ENCODE data around the gene NGF. TPM values are rescaled to one million over a fixed set of nuclear protein-coding genes. Genes with fewer than 3 reads are reported as not detected.

Gene NGF
- total RNA-seq, 2 experiments from 2014 or later: not detected

DNA sequence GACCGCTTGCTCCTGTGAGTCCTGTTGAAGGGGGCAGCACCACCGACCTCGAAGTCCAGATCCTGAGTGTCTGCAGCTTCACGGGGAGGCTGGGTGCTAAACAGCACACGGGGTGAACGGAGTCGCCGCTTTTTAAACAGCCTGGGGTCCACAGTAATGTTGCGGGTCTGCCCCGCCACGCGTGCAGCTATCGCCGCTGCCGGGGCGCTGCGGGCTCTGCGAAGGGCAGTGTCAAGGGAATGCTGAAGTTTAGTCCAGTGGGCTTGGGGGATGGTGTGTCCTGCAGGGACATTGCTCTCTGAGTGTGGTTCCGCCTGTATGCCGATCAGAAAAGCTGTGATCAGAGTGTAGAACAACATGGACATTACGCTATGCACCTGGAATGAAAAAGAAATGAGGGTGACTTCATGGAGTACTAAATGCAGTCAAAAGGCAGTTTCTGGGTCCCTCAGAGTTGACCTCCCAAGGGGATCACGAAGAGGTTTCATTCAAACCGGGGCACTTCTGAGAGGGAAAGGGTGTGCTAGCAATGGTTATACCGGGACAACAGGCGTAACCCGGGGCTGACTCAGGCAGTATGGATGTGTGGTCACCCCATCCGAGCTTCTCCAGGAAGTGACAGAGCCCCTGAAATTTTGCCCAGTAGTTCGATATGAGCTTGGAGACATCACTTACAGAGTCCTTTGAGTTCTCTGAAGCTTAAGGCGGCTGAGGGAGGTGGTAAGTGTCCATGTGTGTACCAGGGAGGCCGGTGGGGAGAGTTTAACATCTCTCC lies 51.4 kb downstream of the NGF start:
- Mint-ChIP-seq H3K4me1 (ENCODE audit: low read depth) (no peaks in the 10 kb centered on the region), H3K36me3 (ENCODE audit: low read depth) (no peaks in the 10 kb centered on the region), H3K27ac (no peak overlapping the region), H3K9me3 (no peaks in the 10 kb centered on the region), H3K27me3 (peaks cover 4% of the 10 kb centered on the region), H3K4me3 (no peak overlapping the region)
- POLR2A ChIA-PET: no interaction called here
- CTCF ChIA-PET: no interaction called here
- DNase-seq (no peak), ATAC-seq (no peak)
- TF ChIP-seq, protein P1, sequence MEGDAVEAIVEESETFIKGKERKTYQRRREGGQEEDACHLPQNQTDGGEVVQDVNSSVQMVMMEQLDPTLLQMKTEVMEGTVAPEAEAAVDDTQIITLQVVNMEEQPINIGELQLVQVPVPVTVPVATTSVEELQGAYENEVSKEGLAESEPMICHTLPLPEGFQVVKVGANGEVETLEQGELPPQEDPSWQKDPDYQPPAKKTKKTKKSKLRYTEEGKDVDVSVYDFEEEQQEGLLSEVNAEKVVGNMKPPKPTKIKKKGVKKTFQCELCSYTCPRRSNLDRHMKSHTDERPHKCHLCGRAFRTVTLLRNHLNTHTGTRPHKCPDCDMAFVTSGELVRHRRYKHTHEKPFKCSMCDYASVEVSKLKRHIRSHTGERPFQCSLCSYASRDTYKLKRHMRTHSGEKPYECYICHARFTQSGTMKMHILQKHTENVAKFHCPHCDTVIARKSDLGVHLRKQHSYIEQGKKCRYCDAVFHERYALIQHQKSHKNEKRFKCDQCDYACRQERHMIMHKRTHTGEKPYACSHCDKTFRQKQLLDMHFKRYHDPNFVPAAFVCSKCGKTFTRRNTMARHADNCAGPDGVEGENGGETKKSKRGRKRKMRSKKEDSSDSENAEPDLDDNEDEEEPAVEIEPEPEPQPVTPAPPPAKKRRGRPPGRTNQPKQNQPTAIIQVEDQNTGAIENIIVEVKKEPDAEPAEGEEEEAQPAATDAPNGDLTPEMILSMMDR (IDR thresholded peaks at IDR 0.05): no peak
- intact Hi-C loops (cut with micrococcal nuclease): no loop called here

GRCh38 chr1:115284209-115284608 lies 53.8 kb downstream of the NGF start:
- intact Hi-C loops (cut with micrococcal nuclease): no loop called here
- no peak overlapping the region for H3K27ac Mint-ChIP-seq

GRCh38 chr1:115283681-115284146 lies 54.3 kb downstream of the NGF start:
- Mint-ChIP-seq H3K27me3 (peaks cover 5% of the 10 kb centered on the region), H3K9me3 (no peaks in the 10 kb centered on the region), H3K36me3 (ENCODE audit: low read depth) (no peaks in the 10 kb centered on the region), H3K4me3 (no peak overlapping the region), H3K27ac (no peak overlapping the region), H3K4me1 (ENCODE audit: low read depth) (no peaks in the 10 kb centered on the region)
- ChIA-PET POLR2A (no interaction called here), CTCF (interaction anchor here (1.4 kb wide), 1 partner anchor 10 kb away, joined by 3 read pairs; no protein-coding TSS in a partner anchor)
- no peak for DNase-seq
- intact Hi-C loops (cut with micrococcal nuclease): no loop called here
- no peak for ATAC-seq
- TF ChIP-seq, protein P1 (IDR thresholded peaks at IDR 0.05): no peak

More at GRCh38 chr1:115284209-115284608, 53.8 kb downstream of the NGF start:
- Mint-ChIP-seq H3K27me3 (peaks cover 5% of the 10 kb centered on the region), H3K9me3 (no peaks in the 10 kb centered on the region), H3K4me3 (no peak overlapping the region), H3K4me1 (ENCODE audit: low read depth) (no peaks in the 10 kb centered on the region), H3K36me3 (ENCODE audit: low read depth) (no peaks in the 10 kb centered on the region)
- ATAC-seq (no peak), DNase-seq (no peak)
- CTCF ChIA-PET: no interaction called here
- TF ChIP-seq, protein P1 (IDR thresholded peaks at IDR 0.05): no peak
- POLR2A ChIA-PET: no interaction called here

DNA sequence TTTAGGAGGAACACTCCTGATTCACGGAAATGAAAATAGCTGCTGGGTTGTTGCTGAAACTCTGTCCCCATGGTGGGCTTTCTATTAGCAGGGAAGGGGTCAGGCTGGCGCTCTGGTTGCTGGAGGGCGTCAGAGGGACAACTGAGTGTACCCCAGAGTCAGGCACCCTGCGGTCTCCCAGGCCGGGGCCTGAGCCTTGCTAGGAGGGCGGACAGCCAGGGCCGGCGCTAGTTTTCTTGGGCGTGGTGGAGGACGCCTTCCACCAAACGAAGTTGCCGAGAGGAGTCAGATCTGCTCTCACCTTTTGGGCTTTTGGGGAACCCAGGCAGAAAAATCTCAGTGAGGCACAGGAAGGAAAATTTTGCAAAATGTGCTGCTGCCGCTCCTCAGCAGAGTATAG lies 54.8 kb downstream of the NGF start:
- ATAC-seq (no peak), DNase-seq (no peak)
- ChIA-PET CTCF (interaction anchor here (1.4 kb wide), 1 partner anchor 10 kb away, joined by 3 read pairs; no protein-coding TSS in a partner anchor), POLR2A (no interaction called here)
- Mint-ChIP-seq H3K27me3 (peaks cover 5% of the 10 kb centered on the region), H3K27ac (no peak overlapping the region), H3K36me3 (ENCODE audit: low read depth) (no peaks in the 10 kb centered on the region), H3K4me3 (no peak overlapping the region), H3K4me1 (ENCODE audit: low read depth) (no peaks in the 10 kb centered on the region), H3K9me3 (no peaks in the 10 kb centered on the region)
- TF ChIP-seq, protein P1 (IDR thresholded peaks at IDR 0.05): no peak
- intact Hi-C loops (cut with micrococcal nuclease): no loop called here

DNA sequence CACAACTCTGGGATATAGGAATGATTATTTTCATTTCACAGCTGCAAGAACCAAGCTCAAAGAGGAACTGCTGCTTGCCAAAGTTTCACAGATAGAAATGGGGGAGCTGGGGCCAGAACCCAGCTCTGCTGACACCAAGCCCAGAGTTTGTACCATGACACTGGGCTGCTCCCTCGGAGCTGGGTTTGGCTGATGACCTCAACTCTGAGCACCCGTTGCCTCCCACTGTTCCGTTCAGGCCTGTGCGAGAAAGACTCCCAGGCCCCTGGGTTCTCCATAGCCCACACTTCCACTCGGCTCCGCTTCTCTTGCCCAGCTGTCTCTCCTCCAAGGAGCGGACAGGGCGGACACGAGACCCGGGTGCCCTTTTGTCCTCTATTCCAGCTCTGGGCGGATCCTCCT lies 55.2 kb downstream of the NGF start:
- H3K27ac Mint-ChIP-seq: no peak overlapping the region
- no peaks in the 10 kb centered on the region for H3K4me1 Mint-ChIP-seq (ENCODE audit: low read depth)
- POLR2A ChIA-PET: no interaction called here
- H3K9me3 Mint-ChIP-seq: no peaks in the 10 kb centered on the region
- no peaks in the 10 kb centered on the region for H3K36me3 Mint-ChIP-seq (ENCODE audit: low read depth)
- DNase-seq (no peak), ATAC-seq (no peak)
- H3K27me3 Mint-ChIP-seq: peaks cover 3% of the 10 kb centered on the region
- CTCF ChIA-PET: interaction anchor here (1.4 kb wide), 1 partner anchor 9 kb away, joined by 3 read pairs; no protein-coding TSS in a partner anchor
- H3K4me3 Mint-ChIP-seq: no peak overlapping the region
- intact Hi-C loops (cut with micrococcal nuclease): no loop called here
- TF ChIP-seq, protein P1 (IDR thresholded peaks at IDR 0.05): no peak
